Activated T-cell treated with anti-CD3 and anti-CD28 coated beads for 48 hours (primary cell): ENCODE measurements around the gene LGI4.
A peak's percentile ranks its signal among the peaks of the same experiment; 100 is the strongest.
"Not testable (repeated sequence)": the region's sequence is repeated elsewhere in the genome, so short reads cannot be mapped to it uniquely, and the experiment has no call there.

Source experiments
- DNase-seq: peaks from one replicate; pipeline ENCODE4 v3.0.0-alpha.2; 2020; ENCODE audit warnings: low read depth

LGI4 gene

DNA sequence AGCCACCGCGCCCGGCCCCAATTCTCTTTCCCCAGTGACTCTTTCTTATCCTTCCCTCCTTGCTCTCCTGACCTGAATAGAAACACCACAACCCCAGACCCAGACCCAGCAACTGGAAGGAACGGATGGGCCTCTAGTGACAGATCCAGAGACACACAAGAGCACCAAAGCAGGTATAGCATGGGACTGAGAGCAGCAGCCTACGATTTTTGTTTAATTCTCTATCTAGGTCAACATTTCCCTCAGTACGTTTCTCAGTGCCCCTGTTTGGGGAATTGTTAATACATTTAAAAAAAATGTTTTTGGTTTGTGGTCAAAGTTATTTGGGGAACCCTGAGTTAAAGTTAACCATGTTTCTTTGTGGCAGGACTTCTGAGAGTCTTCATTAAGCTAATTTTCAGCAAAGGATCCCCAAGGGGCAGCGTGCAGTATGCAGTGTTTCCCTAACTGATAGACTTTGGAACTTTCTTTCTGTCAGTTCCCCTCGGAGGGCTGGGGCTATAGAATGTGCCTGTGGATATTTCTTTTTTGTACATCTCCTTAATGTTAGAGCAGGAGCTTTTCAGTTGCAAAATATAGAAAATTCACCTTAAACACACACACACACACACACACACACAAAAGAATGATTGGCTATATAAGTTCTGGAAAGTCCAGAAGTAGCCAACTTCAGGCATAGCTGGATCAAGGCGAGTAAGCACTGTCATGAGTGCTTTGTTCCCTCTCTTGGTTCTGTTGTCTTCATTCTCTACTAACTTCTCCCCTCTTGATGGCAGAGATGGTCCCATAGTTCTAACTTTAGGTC is 26.0 kb upstream of the LGI4 start:
- DNase-seq: no peak

DNA sequence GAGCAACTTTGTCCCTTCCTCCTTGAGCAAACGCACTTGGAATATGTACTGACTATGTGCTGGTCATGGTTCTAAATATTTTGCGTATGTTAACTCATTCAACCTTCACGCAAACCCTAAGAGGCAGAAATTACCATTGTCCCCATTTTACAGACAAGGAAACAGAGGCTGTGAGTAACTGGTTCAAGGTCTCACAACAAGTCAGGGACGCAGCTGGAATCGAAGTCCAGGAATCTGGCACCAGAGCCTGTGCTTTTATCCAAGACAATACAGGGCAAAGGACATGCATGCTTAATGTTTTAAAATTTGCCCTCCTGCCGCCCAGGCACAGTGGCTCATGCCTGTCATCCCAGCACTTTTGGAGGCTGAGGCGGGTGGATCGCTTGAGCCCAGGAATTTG is 24.7 kb upstream of the LGI4 start:
- DNase-seq: no peak

DNA sequence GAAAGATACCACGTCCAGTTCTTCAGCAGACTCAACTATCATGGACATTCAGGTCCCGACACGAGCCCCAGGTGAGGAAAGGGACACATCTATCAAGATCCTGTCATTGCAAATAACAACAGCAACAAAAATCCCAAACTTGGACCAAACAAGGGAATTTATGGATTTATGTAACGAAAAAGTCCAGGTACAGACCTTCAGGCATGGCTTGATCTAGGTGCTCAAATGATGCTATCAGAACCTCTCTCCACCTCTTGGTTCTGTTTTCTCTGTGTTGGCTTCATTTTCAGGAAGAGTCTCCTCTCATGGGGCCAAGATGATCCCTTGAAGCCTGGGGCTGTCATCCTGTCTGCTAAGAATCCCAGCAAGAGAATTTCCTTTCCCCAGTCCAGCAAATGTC is 22.6 kb upstream of the LGI4 start:
- no peak for DNase-seq

DNA sequence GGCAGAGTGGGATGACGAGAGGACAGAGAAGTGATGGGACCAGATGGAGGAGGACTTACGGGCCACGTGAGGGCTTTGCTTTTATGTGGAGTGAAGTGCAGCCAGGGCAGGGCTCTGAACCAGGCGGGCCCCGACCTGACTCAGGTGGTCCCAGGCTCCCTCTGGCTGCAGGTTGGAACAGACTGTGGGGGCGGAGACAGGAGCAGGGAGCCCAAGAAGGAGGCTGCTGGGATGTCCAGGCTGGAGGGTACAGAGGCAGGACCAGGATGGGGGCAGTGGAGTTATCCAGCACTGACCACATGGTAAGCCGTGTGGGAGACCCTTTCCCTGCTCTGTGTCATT is 21.8 kb upstream of the LGI4 start:
- no peak for DNase-seq

DNA sequence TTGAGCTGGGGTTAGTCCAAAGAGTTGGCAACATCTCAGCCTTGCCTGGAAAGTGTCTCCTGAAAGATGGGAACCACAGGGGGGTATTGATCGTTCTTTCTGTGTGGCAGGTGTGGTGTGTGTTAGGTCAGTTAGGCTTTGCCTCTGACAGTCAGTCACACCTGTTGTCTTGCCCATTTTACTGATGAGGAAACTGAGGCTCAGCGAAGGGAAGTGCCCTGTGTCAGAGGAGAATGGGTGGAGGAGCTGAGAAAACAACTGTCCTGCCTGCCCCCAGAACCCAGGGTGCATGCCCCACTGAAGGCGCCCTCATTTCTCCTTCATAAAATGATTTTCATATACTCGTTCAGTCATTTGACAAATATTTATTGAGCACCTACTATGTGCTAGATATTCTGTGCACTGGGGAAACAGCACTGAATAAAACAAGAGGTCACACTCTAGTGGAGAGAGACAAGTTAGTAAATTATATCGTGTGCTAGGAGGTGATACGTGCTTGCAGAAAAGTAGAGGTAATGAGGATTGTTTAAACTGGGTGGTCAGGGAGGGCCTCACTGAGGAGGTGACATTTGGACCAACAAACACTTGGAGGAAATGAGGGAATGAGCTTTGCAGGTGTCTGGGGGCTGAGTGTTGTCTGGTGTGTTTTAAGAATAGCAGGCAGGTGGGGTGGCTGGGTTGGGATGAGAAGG is 21.3 kb upstream of the LGI4 start:
- no peak for DNase-seq

DNA sequence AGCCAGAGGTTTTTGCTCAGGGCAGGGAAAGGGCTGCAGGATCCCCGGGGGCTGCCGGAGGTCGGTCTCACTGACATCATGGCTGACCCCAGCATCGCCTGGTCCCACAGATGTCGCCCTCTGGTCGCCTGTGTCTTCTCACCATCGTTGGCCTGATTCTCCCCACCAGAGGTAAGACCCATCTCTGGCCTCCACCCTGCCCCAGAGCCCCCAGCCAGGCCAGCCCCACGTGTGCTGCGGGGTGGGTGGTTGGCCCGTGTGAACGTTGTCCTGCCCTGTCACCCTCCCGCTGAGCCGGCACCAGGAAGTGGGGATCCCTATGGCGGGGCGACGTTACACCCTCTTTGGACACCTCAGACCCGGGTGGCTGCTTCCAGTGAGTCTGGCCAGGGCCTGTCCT is 20.6 kb upstream of the LGI4 start:
- peak; percentile 39 for DNase-seq

DNA sequence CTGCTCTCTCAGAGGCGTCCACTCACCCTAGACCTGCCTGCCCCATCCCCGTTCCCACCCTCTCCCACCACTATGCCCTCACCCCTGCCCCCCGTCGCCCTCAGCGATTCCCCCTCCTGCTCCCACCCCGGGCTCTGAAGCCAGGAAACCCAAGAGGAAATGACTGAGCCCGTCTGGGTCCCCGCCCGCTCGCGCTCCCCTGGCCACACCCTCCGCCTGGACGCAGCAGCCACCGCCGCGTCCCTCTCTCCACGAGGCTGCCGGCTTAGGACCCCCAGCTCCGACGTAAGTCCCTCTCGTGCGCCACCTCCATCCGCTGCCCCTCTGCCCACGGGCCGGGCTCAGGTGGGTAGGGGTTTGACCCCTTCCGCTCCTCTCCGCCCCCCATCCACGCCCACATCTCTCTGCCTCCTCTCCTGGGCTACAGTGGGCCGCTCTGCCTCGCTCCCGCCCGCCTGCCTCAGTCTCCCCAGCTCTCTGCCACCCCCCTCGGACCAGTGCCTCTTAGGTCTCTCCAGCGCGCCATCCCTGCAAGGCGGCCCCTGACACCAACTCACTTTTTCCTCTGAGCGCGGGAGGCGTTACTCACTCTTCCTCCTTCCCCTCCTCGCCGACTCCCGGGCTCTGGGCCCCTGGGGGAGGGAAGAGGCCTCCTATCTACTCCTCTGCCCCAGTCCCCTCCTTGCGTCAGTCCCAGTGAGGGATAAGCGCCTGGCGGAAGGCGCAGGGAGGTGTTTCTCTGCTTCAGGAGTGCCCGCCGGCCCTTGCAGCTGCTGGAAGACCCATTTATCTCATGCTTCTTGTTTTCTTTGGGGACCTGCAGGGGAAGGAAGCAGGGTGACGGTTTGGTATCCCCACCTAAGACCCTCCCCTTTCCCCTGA is 19.9 kb upstream of the LGI4 start, which contains the start of gene FXYD5:
Gene FXYD5, plus strand, starts transcription at position 211 of the 882 bp plus-strand sequence. CDS start 816 bp downstream, outside the sequence.
- DNase-seq: peak; percentile 81

DNA sequence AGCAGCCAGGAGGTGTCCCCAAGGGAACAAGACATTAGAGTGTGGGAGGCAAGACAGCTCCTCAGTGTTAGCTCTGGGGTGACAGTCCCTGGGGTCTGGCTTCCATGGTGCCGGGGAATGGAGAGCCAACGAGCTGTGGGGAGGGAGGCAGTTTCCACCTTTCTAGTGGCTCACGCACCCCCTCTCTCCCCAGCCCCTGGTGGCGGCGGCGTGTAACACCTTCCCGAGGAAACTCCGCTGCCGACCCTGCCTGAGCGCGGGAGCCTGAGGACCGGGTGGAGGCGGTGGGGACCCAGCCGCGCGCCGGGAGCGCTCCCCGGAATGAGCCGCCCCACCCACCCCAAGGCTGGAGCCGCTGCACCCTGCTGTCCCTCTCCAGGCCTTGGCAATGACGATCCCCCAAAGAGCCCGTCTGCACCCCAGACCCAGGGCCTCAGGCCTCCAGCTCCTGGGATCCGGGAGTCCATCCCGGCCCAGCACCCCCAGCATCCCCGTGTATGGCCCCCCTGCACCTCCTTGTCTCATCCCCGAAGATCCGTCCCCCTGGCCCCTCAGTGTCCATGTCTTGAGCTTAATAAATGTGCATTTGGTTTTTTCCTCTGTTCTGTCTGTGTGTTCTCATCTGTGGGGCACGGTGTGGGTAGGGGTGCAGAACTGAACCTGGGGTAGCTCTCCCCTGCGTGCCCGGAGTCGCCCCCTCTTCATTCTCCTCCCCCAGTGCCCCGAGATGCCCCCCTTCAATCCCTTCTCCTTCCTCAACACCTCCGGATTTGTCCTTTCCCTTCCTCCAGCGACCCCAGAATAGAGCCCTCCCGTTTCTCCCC is 19.1 kb upstream of the LGI4 start:
- DNase-seq: peak; percentile 77

DNA sequence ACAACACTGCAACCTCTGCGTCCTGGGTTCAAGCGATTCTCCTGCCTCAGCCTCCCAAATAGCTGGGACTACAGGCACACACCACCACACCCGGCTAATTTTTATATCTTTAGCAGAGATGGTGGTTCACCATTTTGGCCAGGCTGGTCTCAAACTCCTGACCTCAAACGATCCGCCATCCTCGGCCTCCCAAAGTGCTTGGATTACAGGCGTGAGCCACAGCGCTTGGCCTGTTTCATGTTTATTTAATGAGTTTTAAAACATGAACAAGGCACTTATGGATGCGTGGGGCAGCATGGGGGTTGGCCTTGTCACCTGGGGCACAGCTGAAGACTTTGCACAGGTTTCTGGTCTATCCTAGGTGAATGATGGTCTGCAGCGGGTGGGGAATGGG is 18.3 kb upstream of the LGI4 start:
- DNase-seq: not testable (repeated sequence)

DNA sequence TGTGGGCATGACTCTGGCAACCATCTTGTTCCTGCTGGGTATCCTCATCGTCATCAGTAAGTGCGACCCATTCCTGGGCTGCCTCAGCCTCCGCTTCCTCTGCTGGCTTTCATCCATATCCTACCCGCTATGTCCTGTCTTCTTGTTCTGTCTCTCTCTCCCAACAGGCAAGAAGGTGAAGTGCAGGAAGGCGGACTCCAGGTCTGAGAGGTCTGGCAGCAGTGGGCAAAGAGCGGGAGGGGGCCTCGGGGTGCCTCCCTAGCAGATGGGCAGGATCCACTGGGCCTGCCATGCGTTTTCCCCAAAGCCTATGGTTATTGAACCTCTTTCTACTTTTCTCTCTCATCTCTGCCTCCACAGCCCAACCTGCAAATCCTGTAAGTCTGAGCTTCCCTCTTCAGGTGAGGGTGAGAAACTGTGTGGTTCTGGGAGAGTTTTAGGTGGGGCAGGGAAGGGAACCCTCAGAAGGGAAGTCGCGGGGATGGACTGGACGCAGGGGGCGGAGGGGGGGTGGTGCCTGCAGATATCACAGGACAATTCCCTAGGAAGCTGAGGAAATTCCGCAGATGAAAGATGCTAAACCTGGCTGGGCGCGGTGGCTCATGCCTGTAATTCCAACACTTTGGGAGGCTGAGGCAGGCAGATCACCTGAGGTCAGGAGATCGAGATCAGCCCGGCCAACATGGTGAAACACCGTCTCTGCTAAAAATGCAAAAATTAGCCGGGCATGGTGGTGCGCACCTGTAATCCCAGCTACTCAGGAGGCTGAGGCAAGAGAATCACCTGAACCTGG is 16.6 kb upstream of the LGI4 start:
- no peak for DNase-seq

DNA sequence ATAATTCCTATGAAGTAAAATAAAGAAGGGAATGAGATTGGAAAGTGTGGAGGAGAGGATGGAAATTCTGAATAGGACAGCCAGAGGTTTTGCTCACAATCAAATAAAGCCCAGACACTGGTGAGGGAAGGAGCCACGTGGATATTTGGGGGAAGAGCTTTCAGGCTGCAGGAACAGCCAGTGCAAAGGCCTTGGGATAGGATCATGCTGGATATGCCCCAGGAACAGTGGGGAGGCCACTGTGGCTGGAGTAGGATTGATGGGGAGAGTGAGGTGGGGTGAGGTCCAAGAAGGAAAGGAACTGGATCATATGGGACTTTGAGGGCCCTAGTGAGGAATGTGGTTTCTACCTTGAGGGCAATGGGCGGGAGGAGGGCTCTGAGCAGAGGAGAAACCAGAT is 15.6 kb upstream of the LGI4 start:
- DNase-seq: no peak

DNA sequence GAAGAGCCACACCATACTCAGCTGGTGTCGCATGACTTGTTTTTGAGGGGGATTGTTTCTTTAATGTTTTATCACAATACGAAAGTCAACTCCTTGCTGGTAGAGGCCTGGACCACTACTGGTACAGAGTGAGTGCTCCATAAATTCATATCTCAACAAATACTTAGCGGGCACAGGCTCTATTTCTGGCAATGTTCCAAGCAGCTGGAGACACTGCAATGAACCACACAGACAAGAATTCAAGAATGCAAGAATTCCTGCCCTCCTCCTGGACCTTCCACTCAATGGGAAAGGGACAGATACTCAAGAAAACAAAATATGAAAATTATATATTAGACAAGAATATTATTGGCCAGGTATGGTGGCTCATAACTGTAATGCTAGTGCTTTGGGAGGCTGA is 14.6 kb upstream of the LGI4 start:
- DNase-seq: no peak

DNA sequence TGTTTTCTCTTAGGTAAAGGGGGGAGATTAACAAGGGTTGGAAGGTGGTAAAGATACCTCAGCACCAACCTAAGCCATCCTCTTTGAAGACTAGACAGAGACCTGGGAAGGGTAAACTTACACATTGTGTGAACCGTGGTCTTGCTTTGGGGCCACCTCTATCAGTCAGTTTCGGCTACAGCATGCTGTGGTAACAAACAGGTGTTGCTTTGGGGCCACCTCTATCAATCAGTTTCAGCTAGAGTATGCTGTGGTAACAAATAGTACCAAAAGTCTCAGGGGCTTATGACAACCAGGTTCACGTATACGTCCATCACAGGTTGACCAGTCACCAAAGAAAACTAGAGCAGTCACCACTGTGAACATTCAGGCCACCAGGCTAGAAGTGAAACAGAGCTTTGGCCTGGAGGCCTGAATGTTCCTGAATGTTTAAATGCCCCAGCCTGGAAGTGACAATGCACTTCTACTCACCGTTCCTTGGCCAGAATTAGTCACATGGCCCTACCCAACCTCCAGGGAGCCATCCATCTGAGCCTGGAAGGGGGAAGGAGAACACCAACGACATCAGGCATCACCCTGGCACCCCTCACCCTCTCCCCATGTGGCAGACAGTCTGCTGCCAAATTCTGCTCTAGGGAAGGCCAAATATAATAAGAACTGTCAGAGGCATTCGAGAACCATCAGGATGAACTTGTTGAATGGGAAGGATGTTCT is 12.0 kb upstream of the LGI4 start:
- DNase-seq: no peak

DNA sequence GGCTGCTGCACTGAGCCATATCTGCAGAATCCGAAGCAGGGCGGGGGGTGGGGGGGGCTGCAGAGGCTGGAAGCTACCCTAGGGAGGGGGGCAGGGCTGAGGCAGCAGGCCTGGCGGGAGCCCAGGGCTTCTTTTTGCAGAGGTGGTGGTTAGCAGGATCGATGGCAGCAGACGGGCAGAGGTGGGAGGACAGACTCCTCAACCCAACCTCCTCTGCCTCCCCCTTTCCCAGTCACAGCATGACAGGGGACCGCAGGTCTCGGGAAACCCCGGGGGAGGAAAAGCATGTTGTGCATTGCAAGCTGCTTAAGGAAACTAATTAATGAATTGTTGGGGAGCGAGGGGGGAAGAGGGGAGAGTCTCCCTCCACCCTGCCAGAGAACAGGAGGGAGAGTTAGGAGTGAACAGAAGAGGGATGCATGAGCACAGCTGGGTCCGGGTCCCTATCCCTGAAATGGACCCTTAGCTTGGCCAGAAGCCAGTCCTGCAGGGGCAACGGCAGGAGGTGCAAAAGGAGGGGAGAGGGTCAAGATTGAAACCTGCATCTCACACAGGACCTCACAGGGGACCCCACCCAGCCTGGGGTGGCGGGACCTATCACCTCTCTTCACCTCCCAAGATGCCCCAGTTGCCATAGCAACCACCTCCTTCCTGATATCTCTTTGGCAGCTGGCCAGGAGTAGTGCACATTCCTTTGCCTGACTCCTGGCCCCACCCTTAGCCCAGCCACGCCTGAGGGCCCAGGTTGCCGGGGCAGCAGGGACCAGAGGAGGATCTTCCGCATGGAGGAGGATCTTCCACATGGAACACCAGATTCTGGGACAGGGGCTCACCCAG is 10.0 kb upstream of the LGI4 start:
- DNase-seq: no peak

DNA sequence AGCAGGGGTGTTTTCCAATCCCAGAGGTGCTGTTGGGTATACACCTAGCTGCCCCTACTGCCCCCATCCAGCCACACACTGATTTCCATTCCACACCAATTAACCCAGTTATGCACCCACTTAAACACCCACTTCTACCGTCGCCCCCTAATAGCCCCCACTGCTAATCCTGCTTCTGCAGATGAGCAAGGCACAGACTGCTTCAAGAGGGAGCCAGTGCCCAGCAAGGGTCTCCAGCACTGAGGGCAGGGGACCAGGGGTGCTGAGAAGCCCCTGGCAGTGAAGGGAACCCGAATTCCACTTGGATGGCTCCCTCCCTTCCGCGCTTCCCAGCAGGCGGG is 9.4 kb upstream of the LGI4 start:
- DNase-seq: no peak

DNA sequence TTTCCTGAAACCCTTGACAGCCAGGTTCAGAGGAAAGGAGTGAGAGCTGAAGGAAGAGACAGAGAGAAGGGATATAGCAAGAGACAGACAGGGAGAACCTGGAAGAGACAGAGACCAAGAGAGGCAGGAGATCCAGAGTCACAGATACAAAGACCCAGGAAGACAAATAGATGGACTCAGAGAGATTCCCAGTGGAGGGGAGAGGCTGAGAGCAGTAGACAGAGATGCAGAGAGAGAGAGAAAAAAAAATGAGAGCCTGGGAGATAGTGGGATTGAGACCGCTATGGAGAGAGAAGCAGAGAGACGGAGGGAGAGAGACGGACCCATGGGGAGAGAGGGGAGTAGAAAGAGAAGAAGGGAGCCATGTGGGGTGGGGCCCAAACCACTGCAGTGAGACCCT is 9.0 kb upstream of the LGI4 start:
- DNase-seq: no peak

DNA sequence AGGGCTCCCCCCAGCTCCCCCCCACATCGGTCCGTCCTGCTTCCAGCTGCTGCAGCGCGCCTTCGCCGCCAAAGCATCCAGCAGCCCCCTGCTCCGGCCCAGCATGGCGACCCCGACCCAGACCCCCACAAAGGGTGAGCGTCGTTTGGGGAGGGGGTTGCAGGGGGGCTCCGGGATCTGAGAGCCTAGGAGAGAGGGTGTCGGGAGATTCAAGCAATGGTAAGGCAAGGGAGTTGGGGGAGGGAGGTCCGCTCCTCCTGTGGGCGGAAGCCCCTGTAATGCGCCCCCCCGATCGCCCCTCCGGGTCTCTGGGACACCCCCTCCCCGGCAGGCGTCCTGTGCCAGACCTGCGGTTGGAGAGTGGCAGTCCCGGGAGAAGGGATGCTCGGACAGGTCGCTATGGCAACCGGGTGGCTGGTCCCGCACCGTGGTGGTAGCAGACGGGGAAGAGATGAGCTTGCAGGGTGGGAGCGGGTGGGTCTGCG is 8.4 kb upstream of the LGI4 start, which contains the start of gene FXYD7:
Gene FXYD7, plus strand, starts transcription at position 25 of the 485 bp plus-strand sequence. Its CDS starts 79 bp downstream, at position 104.
- DNase-seq: no peak

DNA sequence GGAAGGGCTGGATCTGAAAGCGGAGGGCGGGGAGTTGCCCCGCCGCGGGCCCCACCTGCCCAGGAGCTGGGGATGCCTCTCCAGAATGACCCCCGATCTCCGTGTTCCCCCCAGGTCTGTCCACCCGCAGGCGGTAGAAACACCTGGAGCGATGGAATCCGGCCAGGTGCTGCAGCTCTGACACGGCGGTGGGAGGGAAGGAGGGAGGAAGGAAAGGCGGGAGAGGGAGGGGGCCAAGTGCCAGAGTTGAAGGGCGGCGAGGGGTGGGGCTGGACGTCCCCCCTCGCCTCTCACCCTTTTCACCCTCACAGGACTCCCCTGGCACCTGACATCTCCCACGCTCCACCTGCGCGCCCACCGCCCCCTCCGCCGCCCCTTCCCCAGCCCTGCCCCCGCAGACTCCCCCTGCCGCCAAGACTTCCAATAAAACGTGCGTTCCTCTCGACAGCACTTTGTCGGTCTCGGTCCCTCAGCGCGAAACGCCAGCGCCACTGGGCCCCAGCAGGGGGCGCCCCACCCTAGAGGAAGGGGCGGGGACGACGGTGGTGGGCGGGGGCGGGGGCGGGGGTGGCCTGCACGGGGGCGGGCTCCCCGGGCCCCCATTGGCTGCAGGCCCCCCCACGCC is 7.9 kb upstream of the LGI4 start:
- DNase-seq: peak; percentile 60
